Progenitor cell of endocrine pancreas (in vitro differentiated cells): Measurements from ENCODE around the gene TFAP2B. TPM values are rescaled to one million over a fixed set of nuclear protein-coding genes. Genes with fewer than 3 reads are reported as not detected.

Experiments
- DNase-seq: peaks from one replicate; pipeline ENCODE4 v3.0.0; 2021; ENCODE audit warnings: low spot score; ENCODE audit not compliant: unreplicated experiment
- H3K27ac Mint-ChIP-seq: 2 replicates; pipeline ENCODE4 v1.8.0; 2021; ENCODE audit warnings: mild to moderate bottlenecking, moderate library complexity, mixed read lengths
- H3K27me3 Mint-ChIP-seq: 2 replicates; pipeline ENCODE4 v1.8.0; 2021; ENCODE audit warnings: mixed read lengths
- H3K36me3 Mint-ChIP-seq: 2 replicates; pipeline ENCODE4 v1.8.0; 2022; ENCODE audit warnings: mixed read lengths; ENCODE audit not compliant: insufficient read depth
- H3K4me1 Mint-ChIP-seq: 2 replicates; pipeline ENCODE4 v1.8.0; 2021; ENCODE audit warnings: low read depth, mixed read lengths
- H3K4me3 Mint-ChIP-seq: 2 replicates; pipeline ENCODE4 v1.8.0; 2021; ENCODE audit warnings: low read depth, mild to moderate bottlenecking, moderate library complexity, mixed read lengths
- H3K9me3 Mint-ChIP-seq: 2 replicates; pipeline ENCODE4 v1.8.0; 2021; ENCODE audit warnings: low read depth, mixed read lengths
- total RNA-seq: library from RNA; stranded (reverse); gene quantifications from 2 replicates; pipeline ENCODE4 v1.2.1, GENCODE V29; 2021
- TF ChIP-seq, protein P1 (sequence below): fragments of 200-600 bp; sonication (generic); IDR thresholded peaks from one replicate; pipeline ENCODE4 v1.5.0; 2021; ENCODE audit warnings: antibody characterized with exemption, mild to moderate bottlenecking; ENCODE audit not compliant: unreplicated experiment

The TFAP2B gene
- total RNA-seq, 1 donor from 2014 or later, result 0.74 TPM

GRCh38 chr6:50891290-50891689 lies 72.6 kb downstream of the TFAP2B start:
- no peak overlapping the region for H3K4me3 Mint-ChIP-seq
- DNase-seq, result no peak
- peaks cover 3% of the 10 kb centered on the region for H3K9me3 Mint-ChIP-seq
- peaks cover 2% of the 10 kb centered on the region for H3K36me3 Mint-ChIP-seq
- H3K27me3 Mint-ChIP-seq, result peaks cover 4% of the 10 kb centered on the region
- no peaks in the 10 kb centered on the region for H3K4me1 Mint-ChIP-seq
- TF ChIP-seq, protein P1, sequence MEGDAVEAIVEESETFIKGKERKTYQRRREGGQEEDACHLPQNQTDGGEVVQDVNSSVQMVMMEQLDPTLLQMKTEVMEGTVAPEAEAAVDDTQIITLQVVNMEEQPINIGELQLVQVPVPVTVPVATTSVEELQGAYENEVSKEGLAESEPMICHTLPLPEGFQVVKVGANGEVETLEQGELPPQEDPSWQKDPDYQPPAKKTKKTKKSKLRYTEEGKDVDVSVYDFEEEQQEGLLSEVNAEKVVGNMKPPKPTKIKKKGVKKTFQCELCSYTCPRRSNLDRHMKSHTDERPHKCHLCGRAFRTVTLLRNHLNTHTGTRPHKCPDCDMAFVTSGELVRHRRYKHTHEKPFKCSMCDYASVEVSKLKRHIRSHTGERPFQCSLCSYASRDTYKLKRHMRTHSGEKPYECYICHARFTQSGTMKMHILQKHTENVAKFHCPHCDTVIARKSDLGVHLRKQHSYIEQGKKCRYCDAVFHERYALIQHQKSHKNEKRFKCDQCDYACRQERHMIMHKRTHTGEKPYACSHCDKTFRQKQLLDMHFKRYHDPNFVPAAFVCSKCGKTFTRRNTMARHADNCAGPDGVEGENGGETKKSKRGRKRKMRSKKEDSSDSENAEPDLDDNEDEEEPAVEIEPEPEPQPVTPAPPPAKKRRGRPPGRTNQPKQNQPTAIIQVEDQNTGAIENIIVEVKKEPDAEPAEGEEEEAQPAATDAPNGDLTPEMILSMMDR, result no peak
- H3K27ac Mint-ChIP-seq, result no peak overlapping the region

Other genes starting within 250 kb of the TFAP2B start
- gene TFAP2D, start 105.3 kb upstream of the TFAP2B start, total RNA-seq, result not detected in 2 replicates